GM12872 (cell line): ENCODE measurements around the gene NUTF2.

ENCODE experiments used
- TF ChIP-seq, protein P1 (sequence below): IDR thresholded peaks from 3 replicates; pipeline ENCODE4 v1.5.1; 2011; ENCODE audit warnings: low read depth, mild to moderate bottlenecking, low read length, moderate library complexity; ENCODE audit not compliant: insufficient read depth

NUTF2 gene

DNA sequence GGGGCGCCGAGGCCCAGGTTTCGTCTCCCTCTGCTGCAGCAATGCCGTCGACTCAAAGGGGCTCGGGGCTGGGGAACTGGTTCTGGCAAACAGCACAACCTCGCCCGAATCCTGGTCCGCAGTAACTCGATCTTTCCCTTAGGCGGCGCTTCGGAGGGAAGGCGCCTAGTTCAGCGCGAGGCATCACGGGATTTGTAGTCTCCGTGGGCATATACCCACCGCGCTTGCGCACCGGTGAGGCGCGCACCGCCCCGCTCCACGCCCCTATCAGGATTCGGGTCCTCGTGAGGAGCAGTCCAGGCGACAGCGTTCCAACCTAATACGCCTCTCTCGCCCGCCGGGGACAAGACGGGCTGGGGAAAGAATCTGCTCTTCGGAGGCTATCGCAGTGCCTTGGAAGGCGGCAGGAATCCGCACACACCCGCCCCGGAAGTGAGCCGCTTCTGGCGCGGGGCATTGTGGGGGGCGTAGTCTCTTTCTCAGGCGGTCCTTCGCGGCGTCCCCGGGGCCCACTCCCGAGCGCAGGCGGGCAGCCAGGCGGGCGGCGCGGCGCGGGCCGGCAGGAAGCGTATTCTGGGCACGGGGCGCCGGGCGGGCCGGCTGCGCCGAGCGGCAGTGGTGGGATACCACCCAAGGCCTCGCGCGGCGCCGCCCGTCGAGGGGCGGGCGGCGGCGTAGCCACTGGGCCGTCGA is 4.8 kb upstream of the NUTF2 start, which contains the start of gene THAP11:
Gene THAP11 (plus strand): TSS at position 505 of the 693 bp plus-strand sequence. CDS start 235 bp downstream, outside the sequence.
- TF ChIP-seq, protein P1, sequence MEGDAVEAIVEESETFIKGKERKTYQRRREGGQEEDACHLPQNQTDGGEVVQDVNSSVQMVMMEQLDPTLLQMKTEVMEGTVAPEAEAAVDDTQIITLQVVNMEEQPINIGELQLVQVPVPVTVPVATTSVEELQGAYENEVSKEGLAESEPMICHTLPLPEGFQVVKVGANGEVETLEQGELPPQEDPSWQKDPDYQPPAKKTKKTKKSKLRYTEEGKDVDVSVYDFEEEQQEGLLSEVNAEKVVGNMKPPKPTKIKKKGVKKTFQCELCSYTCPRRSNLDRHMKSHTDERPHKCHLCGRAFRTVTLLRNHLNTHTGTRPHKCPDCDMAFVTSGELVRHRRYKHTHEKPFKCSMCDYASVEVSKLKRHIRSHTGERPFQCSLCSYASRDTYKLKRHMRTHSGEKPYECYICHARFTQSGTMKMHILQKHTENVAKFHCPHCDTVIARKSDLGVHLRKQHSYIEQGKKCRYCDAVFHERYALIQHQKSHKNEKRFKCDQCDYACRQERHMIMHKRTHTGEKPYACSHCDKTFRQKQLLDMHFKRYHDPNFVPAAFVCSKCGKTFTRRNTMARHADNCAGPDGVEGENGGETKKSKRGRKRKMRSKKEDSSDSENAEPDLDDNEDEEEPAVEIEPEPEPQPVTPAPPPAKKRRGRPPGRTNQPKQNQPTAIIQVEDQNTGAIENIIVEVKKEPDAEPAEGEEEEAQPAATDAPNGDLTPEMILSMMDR = peak; percentile 97

DNA sequence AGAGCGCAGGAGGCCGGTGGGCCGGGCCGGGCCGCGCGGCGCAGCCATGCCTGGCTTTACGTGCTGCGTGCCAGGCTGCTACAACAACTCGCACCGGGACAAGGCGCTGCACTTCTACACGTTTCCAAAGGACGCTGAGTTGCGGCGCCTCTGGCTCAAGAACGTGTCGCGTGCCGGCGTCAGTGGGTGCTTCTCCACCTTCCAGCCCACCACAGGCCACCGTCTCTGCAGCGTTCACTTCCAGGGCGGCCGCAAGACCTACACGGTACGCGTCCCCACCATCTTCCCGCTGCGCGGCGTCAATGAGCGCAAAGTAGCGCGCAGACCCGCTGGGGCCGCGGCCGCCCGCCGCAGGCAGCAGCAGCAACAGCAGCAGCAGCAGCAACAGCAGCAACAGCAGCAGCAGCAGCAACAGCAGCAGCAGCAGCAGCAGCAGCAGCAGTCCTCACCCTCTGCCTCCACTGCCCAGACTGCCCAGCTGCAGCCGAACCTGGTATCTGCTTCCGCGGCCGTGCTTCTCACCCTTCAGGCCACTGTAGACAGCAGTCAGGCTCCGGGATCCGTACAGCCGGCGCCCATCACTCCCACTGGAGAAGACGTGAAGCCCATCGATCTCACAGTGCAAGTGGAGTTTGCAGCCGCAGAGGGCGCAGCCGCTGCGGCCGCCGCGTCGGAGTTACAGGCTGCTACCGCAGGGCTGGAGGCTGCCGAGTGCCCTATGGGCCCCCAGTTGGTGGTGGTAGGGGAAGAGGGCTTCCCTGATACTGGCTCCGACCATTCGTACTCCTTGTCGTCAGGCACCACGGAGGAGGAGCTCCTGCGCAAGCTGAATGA is 4.0 kb upstream of the NUTF2 start:
- TF ChIP-seq, protein P1 = peak; percentile 55; the same call in 2 of the 3 replicates

DNA sequence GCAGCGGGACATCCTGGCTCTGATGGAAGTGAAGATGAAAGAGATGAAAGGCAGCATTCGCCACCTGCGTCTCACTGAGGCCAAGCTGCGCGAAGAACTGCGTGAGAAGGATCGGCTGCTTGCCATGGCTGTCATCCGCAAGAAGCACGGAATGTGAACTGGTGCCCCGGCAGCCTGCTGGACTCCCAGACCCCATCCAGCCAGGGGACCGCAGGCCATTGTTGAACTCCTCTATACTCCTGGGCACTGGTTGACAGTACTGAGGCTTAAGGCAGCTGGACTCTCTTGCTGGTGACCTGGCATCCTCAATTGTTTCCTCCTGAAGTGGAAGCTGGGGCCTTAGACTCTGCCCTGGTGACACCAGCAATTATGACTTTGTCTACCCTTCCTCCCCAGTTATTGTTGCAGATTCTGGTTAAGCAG is 3.4 kb upstream of the NUTF2 start:
- TF ChIP-seq, protein P1 = no peak

DNA sequence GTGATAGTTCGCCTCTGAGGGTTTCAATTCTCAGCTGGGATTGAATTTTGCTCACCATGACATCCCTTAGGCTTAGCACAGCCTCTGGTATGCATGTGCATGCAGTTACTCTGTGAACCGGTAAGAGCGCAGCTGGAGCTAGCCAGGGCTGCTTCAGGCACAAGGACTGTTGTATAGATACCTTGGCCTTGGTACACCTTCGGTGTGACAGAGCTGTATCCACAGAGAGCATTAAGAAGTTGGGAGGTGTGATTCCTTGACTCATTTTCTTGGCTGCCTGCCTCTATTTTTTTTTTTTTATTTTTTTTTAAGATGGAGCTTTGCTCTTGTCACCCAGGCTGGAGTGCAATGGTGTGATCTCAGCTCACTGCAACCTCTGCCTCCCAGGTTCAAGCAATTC is 2.2 kb upstream of the NUTF2 start:
- TF ChIP-seq, protein P1 = no peak

DNA sequence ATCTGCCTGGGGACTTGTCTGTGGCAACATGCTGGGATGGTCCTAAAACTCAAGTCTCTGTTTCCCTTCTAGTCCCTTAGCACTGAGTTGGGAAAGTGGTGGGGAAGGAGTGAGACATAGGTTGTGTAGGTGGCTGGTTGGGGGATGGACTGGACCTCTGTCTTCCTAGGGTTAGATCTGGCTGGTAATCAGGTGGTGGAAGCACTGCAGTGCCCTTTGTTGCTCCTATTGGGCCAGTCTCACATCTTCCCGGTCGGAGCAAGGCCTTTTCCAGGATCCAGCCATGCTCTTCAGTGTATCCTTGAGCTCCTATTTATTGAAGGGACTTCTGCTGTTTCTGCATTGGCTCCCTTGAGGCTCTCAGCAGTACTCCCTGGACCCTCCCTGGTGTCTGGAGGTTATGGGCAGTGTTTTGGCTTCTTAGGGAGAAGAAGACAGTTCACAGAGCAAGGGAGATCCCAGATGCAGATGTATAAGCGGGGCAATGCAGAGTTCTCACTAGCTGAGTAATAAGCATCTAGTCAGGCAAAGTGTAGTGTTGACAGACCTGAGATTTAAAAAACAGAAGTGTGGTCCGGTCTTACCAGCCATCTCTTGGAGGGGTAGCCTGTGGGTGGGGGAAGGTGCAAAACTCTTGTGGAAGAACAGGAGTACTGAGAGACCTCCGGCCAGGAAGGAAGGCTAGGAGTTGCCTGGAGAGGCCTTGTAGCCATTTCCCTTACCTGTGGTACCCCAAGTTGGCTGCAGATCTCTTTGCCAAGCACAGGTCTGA is 1.3 kb upstream of the NUTF2 start:
- TF ChIP-seq, protein P1 = no peak

DNA sequence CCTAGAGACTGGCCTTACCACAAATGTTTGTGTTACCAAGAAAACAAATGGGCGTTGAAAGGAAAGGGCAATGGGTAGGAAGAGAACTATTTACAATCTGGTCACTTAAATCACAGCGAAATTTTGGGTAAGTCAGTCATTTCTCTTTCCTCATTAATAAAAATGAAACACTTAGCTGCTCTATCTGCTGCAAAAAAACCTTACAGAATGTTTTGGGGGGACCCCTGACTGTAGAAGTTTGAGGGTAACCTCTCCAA is 742 bp upstream of the NUTF2 start:
- TF ChIP-seq, protein P1 = no peak

DNA sequence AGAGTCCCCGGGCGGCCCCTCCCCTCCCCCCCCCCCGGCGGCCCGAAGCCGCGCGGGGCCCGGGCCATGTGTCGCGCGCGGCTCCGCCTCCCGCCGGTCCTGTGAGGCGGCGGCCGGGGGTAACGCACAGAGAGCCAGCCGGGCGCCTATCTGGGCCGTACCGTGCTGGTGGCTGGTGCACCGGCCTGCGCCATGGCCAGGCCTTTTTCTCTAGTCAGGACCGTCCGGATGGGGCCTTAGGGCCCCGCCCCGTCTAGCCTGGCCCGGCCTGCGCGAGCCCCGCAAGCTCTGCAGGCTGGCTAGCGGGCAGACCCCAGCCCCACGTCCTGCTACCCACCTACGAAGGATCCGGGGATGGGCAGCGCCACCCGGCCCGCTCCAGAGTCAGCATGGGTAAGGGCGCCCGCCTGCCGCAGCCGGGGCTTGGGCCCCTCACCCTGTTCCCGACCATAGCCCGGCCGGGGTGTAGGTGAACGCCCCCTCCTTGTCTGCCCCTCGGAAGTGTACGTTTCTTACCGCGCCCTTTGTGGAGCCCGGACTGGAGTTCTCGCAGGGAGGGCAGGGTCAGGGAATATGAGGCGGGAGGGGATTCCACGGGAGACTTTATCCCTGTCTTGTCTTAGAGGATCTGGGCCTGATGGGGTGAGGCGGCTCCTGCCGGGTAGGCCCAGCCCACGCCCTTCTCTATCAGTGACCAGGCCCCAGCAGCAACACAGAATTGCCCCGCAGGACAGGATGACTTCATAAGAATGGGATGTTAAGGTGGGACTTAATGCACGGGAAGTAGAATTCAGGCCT is 530 bp downstream of the NUTF2 start, which contains the start of gene CENPT:
Gene CENPT (minus strand): TSS at position 630 of the 798 bp plus-strand sequence. CDS start 13,834 bp downstream, outside the sequence.
- TF ChIP-seq, protein P1 = no peak
